HepG2 (cell line): ENCODE data around the gene CAPN12. TPM values are rescaled to one million over a fixed set of nuclear protein-coding genes. Genes with fewer than 3 reads are reported as not detected.

Source experiments
- GATAD1 ChIP-seq: IDR thresholded peaks from 2 replicates; pipeline ENCODE4 v1.6.1; 2016; ENCODE audit warnings: missing genetic modification reagents, missing compliant biosample characterization
- NFKBIZ ChIP-seq: IDR thresholded peaks from 2 replicates; pipeline ENCODE4 v1.6.1; 2018; ENCODE audit warnings: missing genetic modification reagents, missing compliant biosample characterization
- NONO ChIP-seq, 2 experiments: fragments of 450-650 bp in 1 of 2; sonication (generic) in 1 of 2; formaldehyde crosslinking in 1 of 2; IDR thresholded peaks in 1 of 2; conservative IDR thresholded peaks in 1 of 2; 2 replicates each; pipeline versions ENCODE4 v1.6.1 to v1.8.0; 2017 to 2022; ENCODE audit warnings: mild to moderate bottlenecking in 1 of 2, missing genetic modification reagents in 1 of 2, moderate library complexity in 1 of 2
- RORA ChIP-seq: sonication (generic); formaldehyde crosslinking; IDR thresholded peaks from 2 replicates; pipeline ENCODE4 v1.5.0; 2020; ENCODE audit warnings: mild to moderate bottlenecking, missing genetic modification reagents, moderate library complexity
- SNAPC4 ChIP-seq: sonication (generic); formaldehyde crosslinking; IDR thresholded peaks from 2 replicates; pipeline ENCODE4 v1.4.0; 2020; ENCODE audit warnings: mild to moderate bottlenecking, missing genetic modification reagents
- SOX5 ChIP-seq: IDR thresholded peaks from 2 replicates; pipeline ENCODE4 v1.6.1; 2016; ENCODE audit warnings: borderline replicate concordance
- TFAP4 ChIP-seq: sonication (generic); IDR thresholded peaks from 2 replicates; pipeline ENCODE4 v1.6.1; 2016; ENCODE audit warnings: low read depth, borderline replicate concordance
- ZBTB4 ChIP-seq: sonication (generic); formaldehyde crosslinking; IDR thresholded peaks from 2 replicates; pipeline ENCODE4 v1.4.0; 2020; ENCODE audit warnings: missing genetic modification reagents, mild to moderate bottlenecking, borderline replicate concordance
- ZNF205 ChIP-seq: IDR thresholded peaks from 2 replicates; pipeline ENCODE4 v1.6.1; 2018; ENCODE audit warnings: missing biosample characterization, missing genetic modification reagents
- ZNF609 ChIP-seq: sonication (generic); formaldehyde crosslinking; IDR thresholded peaks from 2 replicates; pipeline ENCODE4 v1.4.0; 2020; ENCODE audit warnings: mild to moderate bottlenecking, missing genetic modification reagents, borderline replicate concordance
- ZNF691 ChIP-seq: sonication (generic); formaldehyde crosslinking; IDR thresholded peaks from 2 replicates; pipeline ENCODE4 v1.4.0; 2020; ENCODE audit warnings: missing genetic modification reagents, low read depth, mild to moderate bottlenecking, borderline replicate concordance
- polyA plus RNA-seq, 8 experiments: library from polyadenylated mRNA; depleted of rRNA in 3 of 8; stranded (reverse) in 7 of 8; unstranded in 1 of 8; fragments of >200 nt; fragmentation: Illumina TruSeq in 4 of 8; extraction: Trizol in 4 of 8; gene quantifications; 2 replicates each; pipeline versions ENCODE4 v1.2.1 to v1.2.3, GENCODE V29; 2011 to 2016; ENCODE audit warnings: low read depth in 4 of 8, missing spikeins in 1 of 8, mixed read lengths in 1 of 8; ENCODE audit not compliant: insufficient read depth in 1 of 8
- total RNA-seq, 5 experiments: library from RNA; depleted of rRNA; stranded (reverse); fragments of >200 nt; fragmentation: Illumina TruSeq; extraction: Trizol; gene quantifications; 2 replicates each; pipeline ENCODE4 v1.2.3, GENCODE V29; 2016; ENCODE audit warnings: low read depth in 1 of 5

The CAPN12 gene
- total and polyA plus RNA-seq, 2 of the 13 experiments (the other 11 are each of a cell fraction or from before 2014, with no cell fraction given) = 1.6 to 13.6 TPM

- TF ChIP-seq SNAPC4 (CRISPR knock-in tag) (no peak), SOX5 (peak; percentile 31; the same call in 1 of the 2 replicates), ZNF609 (no peak; the same call in 1 of the 2 replicates), ZBTB4 (CRISPR knock-in tag) (no peak), NFKBIZ (CRISPR knock-in tag) (no peak), TFAP4 (peak; percentile 56; the same call in 1 of the 2 replicates), ZNF205 (CRISPR knock-in tag) (no peak), RORA (CRISPR knock-in tag) (no peak), ZNF691 (peak; percentile 29; the same call in 1 of the 2 replicates), GATAD1 (CRISPR knock-in tag) (0 out of 2 replicates have a peak, but pooled peaks have one; percentile 29), NONO (IDR thresholded peaks at IDR 0.05) (no peak), NONO (CRISPR knock-in tag; conservative IDR thresholded peaks at IDR 0.05) (no peak)
Observed at GRCh38 chr19:38683393-38684077, 60.7 kb downstream of the CAPN12 start (continued).
